ENCODE results near the gene LSAMP. TPM values are rescaled to one million over a fixed set of nuclear protein-coding genes. Genes with fewer than 3 reads are reported as not detected.

Gene LSAMP
- total RNA-seq, 1 donor from 2014 or later: 0.48 TPM

DNA sequence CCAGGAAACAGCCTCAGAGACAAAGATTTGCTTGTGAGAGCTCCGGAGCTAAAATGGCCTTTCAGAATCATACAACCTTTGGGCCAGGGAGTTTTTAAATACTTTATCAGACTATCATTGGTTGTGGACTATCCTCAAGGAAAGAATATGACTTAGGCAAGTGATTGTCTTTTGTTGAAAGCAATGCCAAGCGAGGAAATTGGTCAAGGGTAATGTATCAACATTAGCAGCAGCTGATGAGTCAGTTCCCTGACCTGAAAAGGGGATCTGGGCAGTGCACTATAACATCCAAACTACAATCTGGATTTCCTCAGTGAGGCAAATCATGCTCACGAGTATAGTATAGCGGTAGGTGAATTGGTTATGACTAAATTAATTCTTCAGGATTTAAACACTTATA, 303.6 kb downstream of the LSAMP start:
- no peak for DNase-seq (ENCODE audit: low spot score)
- intact Hi-C loops (cut with DNase I): loop anchor here (10.0 kb wide), 1 partner anchor 613 kb away; no protein-coding TSS in a partner anchor

DNA sequence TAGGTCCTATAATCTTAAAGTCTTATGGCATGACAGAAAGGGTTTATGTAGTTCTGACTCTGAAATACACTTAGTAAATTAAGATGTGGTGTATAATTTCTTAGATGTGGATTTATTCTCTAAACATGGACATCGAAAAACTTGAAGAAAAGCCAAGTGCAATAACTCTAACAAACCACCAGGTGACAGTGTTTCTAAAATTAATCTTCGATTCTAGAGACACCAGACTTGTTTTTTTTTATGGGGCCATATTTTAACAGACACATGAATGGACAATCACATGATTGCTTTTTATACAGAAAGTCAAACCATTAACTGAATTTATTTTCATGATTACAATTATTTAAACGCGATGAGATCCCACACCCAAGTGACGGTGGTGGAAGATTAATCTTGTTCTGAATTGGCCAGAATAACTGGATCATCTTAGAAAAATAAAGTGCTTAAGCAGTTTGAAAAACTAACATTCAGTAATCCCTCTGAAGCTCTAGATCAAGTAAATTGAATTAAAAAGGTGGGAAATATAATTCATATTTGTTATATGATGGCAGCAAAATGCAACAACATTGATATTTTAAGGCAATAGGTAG, 305.1 kb downstream of the LSAMP start:
- no peak for DNase-seq (ENCODE audit: low spot score)
- intact Hi-C loops (cut with DNase I): loop anchor here (10.0 kb wide), 1 partner anchor 615 kb away; no protein-coding TSS in a partner anchor

DNA sequence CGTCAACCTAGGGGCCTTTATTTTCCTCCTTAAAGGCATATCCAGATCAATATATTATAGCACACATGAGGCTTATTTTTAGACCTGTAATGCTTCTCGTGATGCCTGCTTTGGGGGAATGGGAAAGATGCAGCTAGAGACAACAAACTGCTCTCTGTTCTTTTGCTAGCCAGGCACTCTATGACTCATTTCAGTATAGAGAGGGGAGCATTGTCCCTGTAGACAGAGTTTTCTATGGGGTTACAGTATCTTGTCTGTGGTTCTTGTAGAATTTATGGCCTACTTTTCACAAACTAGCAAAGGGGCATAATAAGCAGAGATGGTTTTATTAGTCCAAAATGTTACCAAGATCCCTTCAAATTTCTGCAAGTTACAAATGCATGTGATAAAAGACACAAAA, 305.6 kb downstream of the LSAMP start:
- intact Hi-C loops (cut with DNase I): loop anchor here (10.0 kb wide), 1 partner anchor 615 kb away; no protein-coding TSS in a partner anchor

DNA sequence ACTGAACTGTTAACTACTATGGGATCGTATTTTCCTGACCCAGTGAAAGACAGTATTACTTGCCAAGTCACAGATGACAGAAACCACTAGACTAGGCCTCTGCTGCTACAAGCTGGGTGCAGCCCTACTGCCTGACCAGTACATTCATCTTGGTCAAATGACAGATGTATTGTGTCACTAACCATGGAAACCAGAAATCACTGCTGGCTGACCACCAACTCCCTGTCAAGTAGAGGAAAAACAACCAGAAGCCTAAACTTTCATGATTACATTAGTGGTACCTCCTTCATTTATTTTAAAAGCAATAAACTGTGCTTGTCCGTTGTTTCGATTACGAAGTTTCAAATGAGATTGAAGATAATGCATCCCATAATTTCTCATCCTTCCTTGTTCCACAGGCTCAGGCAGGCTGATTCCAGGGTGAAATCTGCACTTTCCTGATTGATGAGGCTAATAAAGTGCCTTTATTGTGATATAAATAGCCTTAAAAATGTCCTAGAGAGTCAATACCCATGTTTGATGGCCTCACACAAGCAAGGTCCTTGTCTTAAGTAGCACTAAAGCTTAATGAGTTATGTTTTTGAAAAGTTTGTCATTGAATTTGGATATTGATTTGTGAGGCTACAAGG, 309.7 kb downstream of the LSAMP start:
- intact Hi-C loops (cut with DNase I): no loop called here
- DNase-seq (ENCODE audit: low spot score): no peak

More for the DNA sequence above, 305.6 kb downstream of the LSAMP start:
- no peak for DNase-seq (ENCODE audit: low spot score)

DNA sequence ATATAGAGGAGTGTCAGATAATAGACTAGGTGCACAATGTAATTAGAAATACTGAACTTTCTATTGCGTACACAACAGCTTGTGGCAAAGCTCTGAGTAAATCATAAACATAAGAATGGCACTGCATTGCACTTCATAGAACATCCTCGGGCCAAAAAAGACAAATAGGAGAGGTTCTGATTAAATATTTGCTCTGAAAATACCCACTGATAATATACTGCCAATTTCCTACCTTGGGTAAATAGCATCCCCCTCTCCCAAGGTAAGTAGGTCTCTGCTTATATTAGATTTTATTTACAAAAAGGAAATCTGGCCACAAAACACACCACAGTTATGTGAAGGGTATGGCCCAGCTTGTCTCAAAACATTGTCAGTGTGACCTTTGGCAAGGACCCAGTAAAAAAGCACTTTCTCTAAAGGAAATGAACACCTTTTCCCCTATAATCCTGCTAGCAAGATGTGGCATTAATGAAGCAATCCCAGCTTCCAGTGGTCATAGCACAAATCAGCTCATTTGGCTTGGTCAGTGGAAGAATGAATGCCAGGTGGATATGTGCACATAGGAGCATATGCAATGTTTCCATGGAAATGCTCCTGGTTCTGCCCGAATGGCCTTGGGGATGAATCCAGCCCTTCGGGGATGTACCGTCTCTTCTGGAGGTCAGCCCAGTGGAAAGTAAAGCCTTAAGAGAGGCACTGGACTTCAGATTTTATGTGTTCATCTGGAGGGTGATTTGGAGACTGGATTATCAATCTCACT, 315.9 kb downstream of the LSAMP start:
- no peak for DNase-seq (ENCODE audit: low spot score)
- intact Hi-C loops (cut with DNase I): no loop called here

DNA sequence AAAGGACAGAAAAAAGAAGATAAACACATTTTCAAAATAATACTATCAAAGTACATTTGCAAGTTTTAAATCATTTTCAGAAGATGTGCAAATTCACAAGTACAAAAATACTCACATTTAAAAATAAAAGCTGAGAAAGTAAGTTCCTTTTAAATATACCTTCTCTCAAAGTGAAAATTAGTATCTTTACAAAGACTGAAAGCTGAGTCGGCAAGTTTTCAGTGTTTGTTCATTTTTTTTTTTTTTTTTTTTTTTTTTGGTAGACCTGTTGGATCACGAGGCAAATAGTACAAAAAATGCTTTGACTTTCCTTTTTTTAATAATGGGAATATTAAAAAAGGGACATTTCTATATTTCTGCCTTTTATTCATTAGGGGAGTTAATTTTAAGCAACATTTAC, 317.8 kb downstream of the LSAMP start:
- intact Hi-C loops (cut with DNase I): no loop called here
- no peak for DNase-seq (ENCODE audit: low spot score)

DNA sequence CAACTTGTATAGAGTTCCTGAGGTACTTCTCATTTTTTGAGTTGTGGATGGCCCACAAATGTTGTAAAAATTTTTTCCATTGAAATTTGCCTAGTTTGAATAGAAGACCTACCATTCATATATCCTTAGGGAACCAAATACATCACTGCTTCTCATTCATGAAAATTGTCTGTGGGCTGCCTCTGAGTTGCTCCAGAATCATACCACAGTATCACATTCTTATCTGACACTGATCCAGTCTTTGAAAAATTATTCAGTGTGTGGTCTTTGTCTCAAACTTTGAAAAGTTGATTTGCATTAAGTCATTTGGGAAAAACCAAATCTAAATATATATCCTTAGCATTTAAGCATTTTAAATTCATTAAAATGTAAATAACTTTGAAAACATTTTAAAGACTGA, 321.1 kb downstream of the LSAMP start:
- no peak for DNase-seq (ENCODE audit: low spot score)
- intact Hi-C loops (cut with DNase I): no loop called here

DNA sequence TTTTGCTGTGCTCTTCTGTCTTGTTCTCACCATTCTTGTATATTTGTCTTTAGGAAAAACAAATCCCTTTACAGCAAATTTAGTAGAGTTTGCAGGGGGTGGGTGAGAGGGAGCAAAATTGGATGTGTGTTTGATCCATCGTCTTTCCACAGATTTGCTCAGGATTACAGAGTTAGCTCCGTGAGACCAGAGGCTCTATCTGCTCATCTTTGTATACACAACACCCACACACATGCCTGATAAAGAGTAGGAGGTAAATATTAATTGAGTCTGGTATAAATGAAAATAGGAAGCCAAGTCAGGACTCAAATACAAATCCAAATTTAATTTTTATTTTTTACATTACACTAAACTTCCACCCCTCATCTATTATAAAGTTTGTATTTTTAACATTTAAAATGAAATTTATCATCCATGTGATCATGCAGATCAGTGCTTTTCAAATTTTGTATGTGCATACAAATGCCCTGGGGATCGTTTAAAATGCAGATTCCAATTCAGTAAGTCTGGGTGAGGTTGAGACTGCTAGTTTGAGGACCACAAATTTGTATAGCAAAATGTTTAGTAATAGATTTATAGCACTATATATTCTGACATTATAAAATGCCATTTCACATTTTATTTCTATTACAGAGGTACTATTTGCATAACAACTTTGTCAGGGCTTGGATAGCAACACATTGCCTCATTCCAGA, 326.7 kb downstream of the LSAMP start:
- intact Hi-C loops (cut with DNase I): no loop called here
- no peak for DNase-seq (ENCODE audit: low spot score)

DNA sequence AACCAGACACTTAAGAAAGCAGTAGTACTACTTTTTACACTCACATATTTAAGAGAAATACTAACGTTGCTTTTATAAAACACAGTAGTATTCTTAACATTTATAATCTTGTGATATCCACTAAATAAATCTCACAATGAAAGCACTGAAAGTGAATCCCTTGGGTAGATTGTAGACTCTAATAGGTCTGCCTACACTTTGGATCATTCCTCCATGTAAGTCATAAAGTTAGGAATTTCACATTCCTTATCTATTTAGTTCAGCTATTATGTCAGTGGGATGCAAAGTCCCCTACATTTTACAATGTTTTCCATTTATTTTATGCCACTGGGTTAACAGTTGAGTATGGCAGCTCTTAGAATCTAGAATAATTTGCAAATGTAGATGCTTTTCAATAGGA, 330.7 kb downstream of the LSAMP start:
- no peak for DNase-seq (ENCODE audit: low spot score)
- intact Hi-C loops (cut with DNase I): no loop called here

DNA sequence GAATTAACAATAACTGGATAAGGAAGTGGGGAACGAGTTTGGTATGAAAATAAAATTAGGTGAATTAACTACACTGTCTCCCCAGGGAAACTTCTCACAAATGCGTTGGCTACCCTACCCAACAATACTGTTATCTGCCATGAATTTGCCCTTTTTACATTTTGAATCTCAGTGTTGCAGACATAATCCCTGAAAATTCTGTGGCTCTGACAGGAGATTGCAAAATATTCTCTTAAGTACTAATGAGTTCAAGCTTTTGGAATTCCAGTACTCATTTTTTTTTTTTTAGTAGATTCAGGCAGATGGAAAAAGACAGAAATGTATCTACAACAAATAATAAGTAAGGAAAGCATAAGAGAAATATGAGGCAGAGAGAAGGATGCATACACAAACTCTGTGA, 332.6 kb downstream of the LSAMP start:
- intact Hi-C loops (cut with DNase I): no loop called here
- DNase-seq (ENCODE audit: low spot score): no peak

DNA sequence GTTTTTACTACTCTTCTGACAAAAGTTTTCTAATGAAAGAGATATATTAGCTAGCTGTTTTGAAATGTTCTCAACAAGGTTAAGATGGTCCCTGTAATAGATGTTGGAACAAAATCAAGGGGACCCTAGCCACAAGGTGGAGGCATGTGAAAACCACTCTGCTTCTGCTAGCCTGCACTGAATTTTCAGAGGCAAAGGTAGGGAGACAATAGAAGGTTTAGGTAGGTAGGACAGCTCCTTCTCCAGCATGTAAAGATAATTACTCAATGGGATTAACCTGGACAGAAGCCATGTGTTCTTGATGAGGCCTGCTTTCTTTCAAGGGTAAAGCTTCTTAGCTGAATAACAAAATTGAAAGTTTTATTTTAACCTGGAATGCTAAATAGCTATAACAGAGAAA, 333.5 kb downstream of the LSAMP start:
- no peak for DNase-seq (ENCODE audit: low spot score)
- intact Hi-C loops (cut with DNase I): no loop called here

DNA sequence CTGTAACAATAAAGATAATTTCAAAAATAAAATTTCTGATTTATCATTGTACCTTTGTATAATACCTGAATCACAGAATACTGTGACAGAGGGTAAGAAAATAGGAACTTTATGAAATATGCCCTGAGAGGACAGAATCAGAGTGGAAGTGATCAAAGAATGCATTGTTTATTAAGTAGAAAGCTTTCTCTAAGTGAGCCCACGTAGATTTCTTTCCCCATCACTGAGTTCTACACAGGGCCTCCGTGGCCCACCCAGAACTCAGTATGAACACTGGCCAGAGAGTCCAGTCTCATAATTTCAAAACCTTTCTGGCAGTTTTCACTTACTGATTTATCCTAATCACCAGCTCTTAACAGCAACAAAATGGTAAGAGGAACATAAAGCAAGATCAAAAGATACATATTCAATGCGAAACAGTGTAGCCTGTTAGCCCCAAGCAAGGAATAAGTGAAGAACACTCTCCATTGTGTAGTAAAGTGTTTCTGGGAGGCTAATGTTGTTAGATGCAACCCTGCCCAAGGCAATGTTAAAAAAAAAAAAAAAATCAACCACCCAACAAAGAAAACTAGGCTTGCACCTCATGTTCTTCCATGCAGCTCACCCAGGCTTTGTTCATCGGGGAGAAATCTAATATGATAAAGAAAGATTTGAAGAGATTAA, 341.3 kb downstream of the LSAMP start:
- intact Hi-C loops (cut with DNase I): no loop called here
- no peak for DNase-seq (ENCODE audit: low spot score)

DNA sequence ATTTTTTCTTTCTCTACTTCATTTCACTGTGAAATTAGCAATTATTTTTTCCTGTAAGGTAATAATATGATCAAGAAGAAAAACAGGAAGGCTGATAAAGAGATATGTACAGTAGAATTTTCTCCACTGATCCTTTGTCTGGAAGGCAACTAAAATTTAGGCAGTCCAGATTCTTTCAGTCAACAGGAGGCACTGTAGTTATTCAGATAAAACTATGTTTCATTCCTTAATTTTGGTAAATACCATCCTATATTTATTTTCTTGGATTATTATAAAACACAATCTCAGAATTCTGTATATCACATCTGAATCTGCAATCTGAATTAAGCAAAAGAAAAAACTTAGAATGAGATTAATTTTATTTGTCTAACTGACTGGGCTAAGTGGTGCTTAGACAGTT, 343.2 kb downstream of the LSAMP start:
- no peak for DNase-seq (ENCODE audit: low spot score)
- intact Hi-C loops (cut with DNase I): no loop called here

DNA sequence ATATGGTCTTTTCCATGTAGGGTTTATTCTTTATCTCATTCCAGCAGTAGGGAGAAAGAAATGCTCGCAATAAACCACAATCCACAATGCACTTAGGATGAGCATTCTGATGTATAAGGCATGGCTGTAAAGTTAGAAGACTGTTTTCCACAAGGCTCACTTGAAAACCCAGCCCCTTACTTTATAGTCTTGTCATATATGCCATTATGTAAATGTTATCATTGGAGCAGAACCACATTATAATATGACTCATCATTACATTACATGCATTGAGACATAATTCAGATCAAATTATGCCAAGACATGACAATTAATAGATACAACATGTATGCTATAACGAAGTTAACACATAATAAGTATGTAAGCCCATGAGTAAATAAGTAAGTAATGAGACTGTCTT, 348.1 kb downstream of the LSAMP start:
- intact Hi-C loops (cut with DNase I): no loop called here

DNA sequence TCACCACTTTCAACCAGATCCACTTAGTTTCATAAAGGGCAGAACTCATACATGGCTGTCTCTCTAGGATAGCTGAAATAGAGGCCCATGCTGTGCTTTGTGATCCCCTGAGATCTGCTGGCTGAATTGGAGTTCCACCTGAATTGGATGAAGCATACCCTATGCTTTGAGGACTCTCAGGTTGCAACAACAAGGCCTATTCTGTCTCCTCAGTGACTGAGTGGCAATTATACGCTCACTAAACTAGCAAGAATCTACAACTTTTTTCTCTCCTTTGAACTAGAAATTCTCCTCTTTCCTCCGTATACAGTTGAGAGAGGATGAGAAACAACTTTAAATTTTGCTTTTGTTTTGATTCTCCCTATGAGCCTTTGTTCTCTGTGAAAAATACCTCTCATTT, 348.7 kb downstream of the LSAMP start:
- intact Hi-C loops (cut with DNase I): no loop called here

More for the DNA sequence above, 348.1 kb downstream of the LSAMP start:
- no peak for DNase-seq (ENCODE audit: low spot score)

DNA sequence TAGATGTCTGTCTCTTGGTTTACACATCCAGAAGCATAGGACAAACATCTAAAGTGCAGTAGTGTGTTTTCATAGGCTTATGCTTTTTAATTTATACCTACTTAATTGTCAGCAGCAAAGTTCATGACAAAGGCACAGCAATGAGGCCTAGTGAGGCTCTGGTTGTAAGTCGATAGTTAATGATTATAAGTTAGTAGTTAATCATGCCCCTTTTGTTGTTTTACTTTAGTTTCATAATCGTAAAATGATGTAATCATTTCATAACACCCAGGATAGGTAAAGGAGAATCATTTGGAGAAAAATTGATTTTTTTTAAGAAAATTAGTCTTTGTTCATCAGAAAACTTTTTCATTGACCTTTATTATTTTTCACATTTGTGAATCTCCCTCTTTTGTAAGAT, 351.9 kb downstream of the LSAMP start:
- intact Hi-C loops (cut with DNase I): no loop called here

More for the DNA sequence above, 348.7 kb downstream of the LSAMP start:
- DNase-seq (ENCODE audit: low spot score): no peak

DNA sequence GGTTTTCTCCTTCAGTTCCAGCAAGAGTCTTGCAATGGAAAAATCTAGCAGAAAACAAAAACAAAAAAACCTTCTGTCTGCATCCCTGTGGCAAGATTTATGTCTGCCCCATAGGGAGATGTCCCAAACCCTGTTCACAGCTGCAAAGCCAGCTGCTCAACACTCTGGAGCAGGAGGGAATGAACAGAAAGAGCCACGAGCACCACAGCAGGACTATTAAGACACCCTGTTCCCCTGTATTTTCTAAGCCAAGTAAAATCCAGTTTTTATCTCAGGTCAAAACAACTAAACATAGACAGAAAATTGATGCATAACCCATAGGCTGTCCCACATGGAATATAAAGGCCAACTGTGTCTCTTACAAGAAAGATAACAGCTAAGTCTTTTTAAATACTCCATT, 357.9 kb downstream of the LSAMP start:
- no peak for DNase-seq (ENCODE audit: low spot score)
- intact Hi-C loops (cut with DNase I): no loop called here

More for the DNA sequence above, 351.9 kb downstream of the LSAMP start:
- no peak for DNase-seq (ENCODE audit: low spot score)

DNA sequence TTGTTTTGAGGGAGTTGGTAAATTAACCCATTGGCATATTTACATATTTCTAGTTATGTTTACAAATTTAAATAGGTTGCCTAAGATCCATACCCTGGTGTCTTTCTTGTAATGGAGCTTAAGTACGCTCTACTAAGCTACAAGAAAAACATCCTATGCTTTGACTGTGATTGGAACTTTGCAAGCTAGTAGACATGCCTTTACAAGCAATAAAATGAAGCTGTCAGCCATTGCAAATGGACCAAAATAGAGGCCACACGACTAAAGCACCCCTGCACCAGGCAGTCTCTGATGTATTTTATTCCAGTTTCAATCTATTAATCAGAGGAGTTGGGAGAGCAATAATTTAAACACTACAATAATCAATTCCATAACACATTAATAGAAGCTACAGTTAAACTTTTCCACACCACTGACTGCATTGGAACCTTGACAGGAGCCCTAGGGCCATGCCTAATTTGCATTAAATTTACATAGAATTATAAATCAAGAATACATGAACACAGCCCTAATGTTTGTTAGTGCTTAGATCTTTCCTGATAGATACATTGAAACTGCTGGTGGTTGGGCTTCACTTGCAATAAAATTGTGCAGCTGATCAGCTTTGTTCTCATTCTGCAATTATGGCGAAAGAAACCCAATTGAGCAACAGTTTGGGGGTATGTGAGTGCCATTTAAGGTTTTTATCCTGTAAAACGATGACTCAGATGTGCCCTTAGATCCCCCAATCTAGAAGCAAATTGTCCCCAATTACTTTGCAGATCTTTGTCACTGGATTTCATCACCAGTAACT, 360.1 kb downstream of the LSAMP start:
- DNase-seq (ENCODE audit: low spot score): no peak
- intact Hi-C loops (cut with DNase I): no loop called here

DNA sequence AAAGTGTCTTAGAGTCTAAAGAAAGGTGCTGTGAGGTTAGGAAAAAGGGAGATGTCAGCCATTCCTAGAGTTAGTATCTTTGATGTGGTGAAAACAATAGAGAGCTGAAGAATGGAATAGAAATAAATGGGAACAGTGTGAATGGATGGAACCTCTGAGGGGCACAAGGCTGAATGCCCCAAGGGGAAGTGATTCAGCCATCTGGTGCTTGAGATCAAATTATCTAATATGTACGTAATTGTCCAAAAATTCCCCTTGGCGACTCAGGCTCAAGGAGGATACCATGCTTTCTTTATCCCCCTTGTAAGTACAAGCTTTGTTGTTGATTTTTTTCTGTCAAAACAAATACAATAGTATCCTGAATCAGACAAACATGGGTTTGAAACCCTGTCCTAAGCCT, 361.6 kb downstream of the LSAMP start:
- no peak for DNase-seq (ENCODE audit: low spot score)
- intact Hi-C loops (cut with DNase I): no loop called here

Data from cardiac septum (tissue), 1 donor.